ENCODE measurements around the gene RAD51B.

The RAD51B gene

DNA sequence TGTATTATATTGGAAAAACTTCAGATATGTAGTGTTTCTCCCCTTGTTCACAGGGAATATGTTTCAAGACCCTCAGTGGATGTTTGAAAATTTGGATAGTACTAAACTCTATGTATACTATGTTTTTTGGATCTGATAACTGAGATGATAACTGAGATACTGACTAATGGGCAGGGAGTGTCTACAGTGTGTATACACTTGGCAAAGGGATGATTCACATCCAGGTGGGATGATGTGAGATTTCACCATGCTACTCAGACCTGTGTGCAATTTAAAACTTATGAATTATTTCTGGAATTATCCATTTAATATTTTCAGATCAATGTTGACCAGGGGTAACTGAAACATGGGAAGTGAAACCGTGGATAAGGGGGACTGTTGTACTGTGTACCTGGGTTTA is 13.8 kb downstream of the RAD51B start:
- DNase-seq (ENCODE audit: low read depth in 3 of 3), result no peak

- DNase-seq (ENCODE audit: low read depth in 3 of 3), result no peak
Measured at GRCh38 chr14:67835596-67835995, 16.0 kb downstream of the RAD51B start.

- DNase-seq (ENCODE audit: low read depth in 3 of 3), result peak in 2 of 3 experiments; percentile 21 to 31
Measured at GRCh38 chr14:67837011-67837624, 17.5 kb downstream of the RAD51B start.

GRCh38 chr14:67846029-67846610 is 26.5 kb downstream of the RAD51B start:
- DNase-seq (ENCODE audit: low read depth in 3 of 3), result no peak

DNA sequence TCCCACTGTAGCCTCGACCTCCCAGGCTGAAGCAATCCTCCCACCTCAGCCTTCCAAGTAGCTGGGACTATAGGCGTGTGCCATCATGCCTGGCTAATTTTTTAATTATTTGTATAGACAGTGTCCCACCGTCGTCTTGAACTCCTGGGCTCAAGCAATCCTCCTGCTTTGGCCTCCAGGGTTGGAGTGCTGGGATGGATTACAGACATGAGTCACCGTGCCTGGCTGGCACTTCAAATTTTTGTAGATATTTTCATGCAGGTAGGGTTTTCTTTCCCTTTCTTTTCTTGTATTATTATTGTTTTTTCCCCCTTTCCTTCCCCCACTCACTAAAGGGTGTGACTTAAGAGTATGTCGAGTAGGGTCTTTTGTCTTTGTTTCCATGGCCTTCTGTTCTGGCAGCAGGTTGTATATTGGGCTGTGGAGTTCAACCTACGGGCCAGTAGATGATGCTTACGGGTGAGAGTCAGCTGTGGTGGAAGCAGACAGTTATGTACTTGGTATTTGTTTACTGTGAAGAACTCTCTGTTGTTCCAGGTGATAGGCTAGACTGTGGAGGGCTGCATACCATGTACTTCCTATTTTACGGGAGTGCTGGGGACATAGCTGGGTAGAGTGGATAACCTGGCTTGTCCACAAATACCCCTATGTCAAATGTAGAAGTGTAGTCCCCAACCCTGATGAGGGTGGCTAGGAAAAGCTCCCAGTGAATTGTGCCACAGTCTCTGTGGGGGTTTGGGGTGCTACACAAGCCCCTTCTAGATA is 30.7 kb downstream of the RAD51B start:
- DNase-seq (ENCODE audit: low read depth in 3 of 3), result no peak

DNA sequence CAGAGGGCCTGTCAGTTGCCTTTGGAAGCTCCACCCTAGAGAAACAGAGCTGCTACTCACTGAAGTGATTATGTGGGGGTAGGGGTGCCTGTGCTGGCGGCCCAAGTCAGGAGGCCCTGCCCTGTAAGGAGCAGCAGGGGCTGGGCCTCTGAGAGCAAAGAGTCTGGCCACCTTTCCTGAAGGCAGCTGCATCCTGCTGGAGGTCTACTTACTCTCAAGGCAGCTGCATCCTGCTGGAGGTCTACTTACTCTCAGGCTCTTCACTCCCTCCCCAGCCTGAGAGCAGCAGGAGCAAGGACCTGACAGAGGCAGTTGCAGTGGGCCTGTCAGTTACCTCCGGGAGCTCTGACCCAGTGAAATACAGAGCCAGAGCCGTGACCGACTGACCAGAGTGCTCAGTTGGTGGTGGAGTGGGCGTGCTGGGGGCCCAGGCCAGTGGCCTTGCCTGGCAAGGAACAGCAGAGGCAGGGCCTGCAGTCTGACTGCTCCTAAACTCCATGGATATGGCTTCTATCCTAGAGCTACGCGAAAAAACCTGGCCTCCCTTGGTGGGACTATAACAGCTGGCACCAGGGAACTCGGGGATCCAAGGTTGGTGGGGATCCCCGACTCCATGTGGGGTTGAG is 32.3 kb downstream of the RAD51B start:
- DNase-seq (ENCODE audit: low read depth in 3 of 3), result no peak

DNA sequence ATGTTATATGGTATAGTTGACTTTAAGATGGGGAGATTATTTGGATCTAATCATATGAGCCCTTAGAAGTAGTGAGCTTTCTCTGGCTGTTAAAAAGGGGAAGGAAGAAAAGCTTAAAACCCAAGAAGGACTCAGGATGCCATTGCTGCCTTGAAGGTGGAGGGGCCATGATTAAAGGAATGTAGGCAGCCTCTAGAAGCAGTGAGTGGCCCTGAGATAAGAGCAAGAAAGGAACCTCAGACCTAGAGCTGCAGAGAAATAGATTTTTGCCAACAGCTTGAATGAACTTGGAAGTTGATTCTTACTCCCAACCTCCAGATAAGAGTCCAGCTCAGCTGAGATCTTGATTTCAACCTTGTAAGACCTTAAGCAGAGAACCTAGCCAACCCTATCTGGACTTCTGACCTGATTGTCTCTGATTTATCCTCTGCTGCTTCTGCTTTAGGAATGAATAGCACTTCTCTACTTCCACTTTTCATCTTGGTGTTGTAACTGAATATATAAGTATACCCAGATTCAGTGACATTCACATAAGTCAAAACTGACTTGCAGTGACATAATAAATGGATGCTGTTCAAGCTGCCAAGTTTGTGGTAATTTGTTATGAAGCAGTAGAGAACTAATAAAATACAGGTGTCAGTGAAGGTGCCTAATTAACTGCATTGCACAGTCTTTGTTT is 33.5 kb downstream of the RAD51B start:
- DNase-seq (ENCODE audit: low read depth in 3 of 3), result no peak

- DNase-seq (ENCODE audit: low read depth in 3 of 3), result no peak
Measured at GRCh38 chr14:67853715-67854114, 34.1 kb downstream of the RAD51B start.

- no peak for DNase-seq (ENCODE audit: low read depth in 3 of 3)
Measured at GRCh38 chr14:67856827-67857226, 37.2 kb downstream of the RAD51B start.

- DNase-seq (ENCODE audit: low read depth in 3 of 3), result no peak
Measured at GRCh38 chr14:67857778-67858350, 38.3 kb downstream of the RAD51B start.

- DNase-seq (ENCODE audit: low read depth in 3 of 3), result no peak
Measured at GRCh38 chr14:67859169-67859749, 39.7 kb downstream of the RAD51B start.

DNA sequence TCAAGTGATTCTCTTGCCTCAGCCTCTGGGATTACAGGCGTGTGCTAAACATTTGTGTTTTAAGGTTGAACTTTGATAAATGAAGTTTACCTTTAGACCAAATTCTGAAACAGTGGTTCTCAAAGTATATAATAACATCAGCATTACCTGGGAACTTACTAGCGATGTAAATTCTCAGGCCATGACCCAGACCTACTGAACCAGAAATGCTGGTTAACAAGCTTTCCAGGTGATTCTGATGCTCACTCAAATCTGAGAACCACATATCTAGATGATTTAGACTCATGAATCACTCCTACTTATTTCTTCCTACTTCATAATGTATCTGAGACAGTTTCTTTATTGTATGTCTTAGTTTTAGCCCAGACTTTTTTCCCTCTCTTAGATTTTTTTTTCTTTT is 43.6 kb downstream of the RAD51B start:
- DNase-seq (ENCODE audit: low read depth in 3 of 3), result no peak

- no peak for DNase-seq (ENCODE audit: low read depth in 3 of 3)
Measured at GRCh38 chr14:67875175-67876006, 55.8 kb downstream of the RAD51B start.

- no peak for DNase-seq (ENCODE audit: low read depth in 3 of 3)
Measured at GRCh38 chr14:67879026-67879425, 59.4 kb downstream of the RAD51B start.

- no peak for DNase-seq (ENCODE audit: low read depth in 3 of 3)
Measured at GRCh38 chr14:67881225-67881624, 61.6 kb downstream of the RAD51B start.

- DNase-seq (ENCODE audit: low read depth in 3 of 3), result no peak
Measured at GRCh38 chr14:67882986-67883555, 63.5 kb downstream of the RAD51B start.

GRCh38 chr14:67883717-67884116 is 64.1 kb downstream of the RAD51B start:
- no peak for DNase-seq (ENCODE audit: low read depth in 3 of 3)

GRCh38 chr14:67886191-67886590 is 66.6 kb downstream of the RAD51B start:
- no peak for DNase-seq (ENCODE audit: low read depth in 3 of 3)

- no peak for DNase-seq (ENCODE audit: low read depth in 3 of 3)
Measured at GRCh38 chr14:67887478-67887877, 67.9 kb downstream of the RAD51B start.

GRCh38 chr14:67889455-67889854 is 69.9 kb downstream of the RAD51B start:
- no peak for DNase-seq (ENCODE audit: low read depth in 3 of 3)
